HG03139 (cell line): ENCODE measurements around the gene PHPT1.

ENCODE experiments used
- ATAC-seq: cut with Tn5 transposase; IDR thresholded peaks from one replicate; pipeline ENCODE4 v1.9.1; 2021; ENCODE audit not compliant: unreplicated experiment

Gene PHPT1

DNA sequence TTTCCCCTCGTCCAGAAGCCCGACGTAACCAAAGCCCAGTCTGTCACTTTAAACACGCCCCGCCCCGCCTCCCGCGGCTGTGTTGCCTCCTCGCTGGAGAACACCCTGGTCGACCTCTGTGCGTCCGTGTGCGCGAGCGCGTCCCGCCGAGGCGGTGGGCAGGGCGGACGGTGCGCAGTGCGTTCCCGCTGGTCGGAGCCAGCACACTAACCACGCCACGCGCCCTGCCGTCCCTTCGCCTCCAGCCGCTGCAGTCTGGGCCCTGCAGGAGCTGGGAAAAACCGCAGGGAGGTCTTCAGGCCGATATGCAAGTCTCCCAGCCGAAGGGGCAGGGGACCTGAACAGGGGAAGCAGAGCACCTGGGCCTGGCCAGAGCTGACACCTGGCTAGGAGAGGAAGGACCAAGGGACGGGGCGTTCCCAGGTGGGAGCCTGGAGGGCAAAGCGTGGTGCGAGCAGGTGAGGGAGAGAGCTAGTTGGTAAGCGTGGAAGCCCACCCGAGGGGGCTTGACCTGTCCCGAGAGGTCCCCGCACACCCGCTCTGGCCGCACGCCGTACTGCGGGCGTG lies 1.3 kb upstream of the PHPT1 start:
- ATAC-seq, result no peak

DNA sequence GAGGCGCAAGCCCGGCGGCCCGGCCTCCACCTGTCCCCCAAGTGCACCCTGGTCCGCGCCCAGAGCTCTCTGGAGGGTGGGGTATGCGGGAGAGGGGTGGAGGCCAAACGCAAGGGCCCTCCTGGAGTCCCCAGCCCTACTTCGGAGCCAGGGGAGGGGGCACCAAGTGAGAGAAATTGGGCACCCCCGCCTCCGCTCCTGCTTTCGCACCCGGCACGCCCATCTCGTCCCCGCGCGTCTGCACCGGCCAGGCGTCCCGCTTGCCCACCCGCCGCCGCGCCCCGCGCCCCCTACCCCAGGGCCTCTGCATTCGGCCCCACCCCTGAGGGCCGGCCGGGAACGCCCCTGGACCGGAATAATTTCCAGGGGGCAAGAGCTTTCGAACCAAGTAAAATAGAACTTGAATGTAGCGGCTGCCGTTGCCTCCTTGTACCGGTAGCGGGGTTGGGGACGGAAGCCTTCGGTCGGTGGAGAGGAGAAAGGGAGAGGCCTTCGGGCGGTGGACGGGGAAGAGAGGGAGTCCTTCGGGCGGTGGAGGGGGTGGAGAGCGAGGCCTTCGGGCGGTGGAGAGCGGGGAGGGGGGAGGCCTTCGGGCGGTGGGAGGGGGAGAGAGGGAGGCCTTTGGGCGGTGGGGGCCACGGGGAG lies 694 bp upstream of the PHPT1 start:
- ATAC-seq, result no peak

DNA sequence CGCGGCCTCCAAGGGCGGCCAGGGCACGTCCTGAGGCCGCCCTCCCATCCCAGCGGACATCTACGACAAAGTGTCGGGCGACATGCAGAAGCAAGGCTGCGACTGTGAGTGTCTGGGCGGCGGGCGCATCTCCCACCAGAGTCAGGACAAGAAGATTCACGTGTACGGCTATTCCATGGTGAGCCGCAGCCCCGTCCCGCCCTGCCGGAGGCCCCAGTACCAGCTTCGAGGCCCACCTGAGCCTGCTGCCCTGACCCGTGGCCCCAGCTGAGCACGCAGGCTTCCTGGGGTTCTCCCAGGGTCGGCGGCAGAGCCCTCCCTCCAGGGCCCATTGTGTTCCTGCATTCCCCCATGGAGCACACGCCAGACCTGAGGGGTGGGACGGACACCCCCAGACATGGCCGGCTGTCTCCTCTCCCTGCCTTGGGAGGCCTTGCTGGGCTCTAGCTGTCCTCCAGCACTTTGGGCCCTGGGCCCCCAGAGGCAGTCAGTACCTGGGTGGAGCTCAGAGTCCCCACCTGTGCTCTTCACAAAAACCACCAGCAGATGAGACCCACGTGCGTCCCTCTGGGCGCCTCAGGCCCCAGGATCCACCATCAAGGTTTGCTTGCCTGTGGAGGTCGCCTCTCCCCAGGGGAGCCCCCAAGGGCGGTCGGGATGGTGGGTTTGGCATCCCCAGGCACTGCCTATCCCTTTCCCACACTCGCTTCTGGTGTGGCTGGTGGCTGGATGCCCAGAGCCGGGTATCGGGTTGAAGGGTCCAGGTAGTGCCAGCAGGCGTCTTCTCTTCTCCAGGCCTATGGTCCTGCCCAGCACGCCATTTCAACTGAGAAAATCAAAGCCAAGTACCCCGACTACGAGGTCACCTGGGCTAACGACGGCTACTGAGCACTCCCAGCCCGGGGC lies 1.0 kb downstream of the PHPT1 start:
- ATAC-seq, result no peak

DNA sequence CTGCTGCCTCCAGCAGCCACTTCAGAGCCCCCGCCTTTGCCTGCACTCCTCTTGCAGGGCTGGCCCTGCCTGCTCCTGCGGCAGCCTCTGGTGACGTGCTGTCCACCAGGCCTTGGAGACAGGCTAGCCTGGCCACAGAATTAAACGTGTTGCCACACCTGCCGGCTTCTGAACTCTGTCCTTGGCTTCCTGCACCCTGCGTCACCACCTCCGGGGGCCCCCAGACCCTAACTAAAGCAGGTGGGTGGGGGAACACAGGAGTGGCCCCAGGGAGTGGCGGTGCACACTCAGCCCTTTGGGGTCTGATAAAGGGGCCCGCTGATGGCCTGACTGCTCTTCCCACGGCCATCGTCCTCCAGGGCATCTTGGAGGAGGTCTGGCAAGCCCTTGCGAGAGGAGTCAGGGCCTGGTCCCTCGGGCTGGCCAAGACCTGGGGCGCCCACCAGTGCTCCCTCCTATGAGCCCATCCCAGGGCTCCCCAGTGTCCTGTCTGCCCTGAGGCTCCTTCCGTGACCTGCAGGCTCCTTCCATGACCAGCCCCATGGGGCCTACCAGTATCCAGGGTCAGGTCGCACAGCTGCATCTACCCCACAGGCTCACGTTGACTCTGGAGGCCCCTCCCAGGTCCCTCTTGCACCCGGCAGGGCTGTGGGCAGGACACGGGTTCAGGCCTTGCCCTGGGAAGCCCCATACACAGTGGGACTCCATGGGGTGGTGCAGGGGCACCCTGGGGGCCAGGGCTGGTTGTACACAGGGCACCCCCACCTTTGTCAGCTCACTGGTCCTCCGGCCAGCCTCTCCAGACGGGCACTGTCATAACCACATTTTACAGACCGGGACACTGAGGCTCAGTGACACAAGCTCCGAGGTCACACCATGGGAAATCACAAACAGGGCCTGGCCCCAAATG lies 1.9 kb downstream of the PHPT1 start:
- no peak for ATAC-seq

DNA sequence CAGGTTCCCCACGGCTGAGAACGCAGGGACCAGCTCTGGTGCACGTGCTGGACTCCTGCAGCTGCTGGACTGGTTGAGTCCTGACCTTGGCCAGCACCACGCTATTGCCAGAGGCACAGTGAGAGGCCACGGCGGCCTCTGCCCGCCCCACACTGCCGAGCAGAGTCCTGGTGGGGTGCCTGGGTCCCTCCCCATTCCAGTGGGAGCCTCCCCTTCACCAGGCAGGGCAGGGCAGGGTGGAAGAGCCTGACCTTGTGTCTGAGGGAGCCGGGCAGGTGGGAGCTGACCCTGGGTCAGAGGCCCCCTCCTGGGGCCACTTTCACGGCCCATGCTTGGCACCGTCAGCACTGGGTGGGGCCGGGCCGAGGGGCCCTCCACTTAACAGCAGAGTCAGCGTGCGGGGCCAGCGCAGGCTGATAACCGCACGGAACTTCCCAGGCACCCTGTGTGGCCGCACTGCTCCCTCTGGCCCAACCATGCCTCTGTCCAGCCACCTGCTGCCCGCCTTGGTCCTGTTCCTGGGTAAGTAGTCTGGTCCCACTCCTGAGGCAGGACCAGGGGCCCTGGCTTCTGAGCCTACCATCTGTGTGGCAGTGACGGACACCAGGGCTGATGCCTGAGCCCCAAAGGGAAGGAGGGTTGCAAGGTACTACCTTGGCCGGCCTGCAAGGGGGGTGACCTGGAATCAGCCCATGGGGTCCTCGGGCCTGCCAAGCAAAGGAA lies 2.9 kb downstream of the PHPT1 start, which contains the start of gene MAMDC4:
MAMDC4 (plus strand) TSS at position 406 of the 723 bp plus-strand sequence; CDS start at position 477, 71 bp downstream.
- no peak for ATAC-seq

DNA sequence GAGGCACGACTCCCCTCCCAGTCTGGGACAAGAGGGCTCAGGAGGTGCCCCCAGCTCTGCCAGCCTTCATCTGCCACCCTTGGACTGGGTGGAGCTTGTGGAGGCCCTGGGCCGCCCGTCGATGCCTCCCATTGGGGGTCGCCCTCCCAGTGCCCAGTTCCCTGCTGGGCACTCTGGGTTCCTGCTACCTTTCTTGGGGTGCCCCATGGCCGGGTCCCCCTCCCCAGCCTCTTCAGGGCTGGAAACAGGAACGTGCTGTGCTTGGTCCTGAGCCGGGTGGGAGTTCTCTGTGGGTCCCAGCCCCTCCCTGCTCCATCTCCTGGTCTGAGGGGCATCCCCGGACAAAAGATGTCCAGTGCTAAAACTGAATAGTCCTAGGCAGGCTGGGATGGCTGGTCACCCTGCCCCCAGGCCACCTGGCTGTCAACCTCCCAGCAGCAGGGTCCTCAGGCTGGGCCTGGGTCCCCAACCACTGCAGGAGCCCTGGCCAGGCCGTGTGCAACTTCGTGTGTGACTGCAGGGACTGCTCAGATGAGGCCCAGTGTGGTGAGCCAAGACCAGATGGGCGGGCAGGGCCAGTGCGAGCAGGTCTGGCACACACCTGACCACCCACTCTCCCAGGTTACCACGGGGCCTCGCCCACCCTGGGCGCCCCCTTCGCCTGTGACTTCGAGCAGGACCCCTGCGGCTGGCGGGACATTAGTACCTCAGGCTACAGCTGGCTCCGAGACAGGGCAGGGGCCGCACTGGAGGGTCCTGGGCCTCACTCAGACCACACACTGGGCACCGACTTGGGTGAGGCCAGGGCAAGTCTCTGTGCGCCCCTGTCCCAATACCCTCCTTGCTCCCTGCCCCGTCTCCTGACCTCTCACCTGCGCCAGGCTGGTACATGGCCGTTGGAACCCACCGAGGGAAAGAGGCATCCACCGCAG lies 3.7 kb downstream of the PHPT1 start:
- ATAC-seq, result no peak

DNA sequence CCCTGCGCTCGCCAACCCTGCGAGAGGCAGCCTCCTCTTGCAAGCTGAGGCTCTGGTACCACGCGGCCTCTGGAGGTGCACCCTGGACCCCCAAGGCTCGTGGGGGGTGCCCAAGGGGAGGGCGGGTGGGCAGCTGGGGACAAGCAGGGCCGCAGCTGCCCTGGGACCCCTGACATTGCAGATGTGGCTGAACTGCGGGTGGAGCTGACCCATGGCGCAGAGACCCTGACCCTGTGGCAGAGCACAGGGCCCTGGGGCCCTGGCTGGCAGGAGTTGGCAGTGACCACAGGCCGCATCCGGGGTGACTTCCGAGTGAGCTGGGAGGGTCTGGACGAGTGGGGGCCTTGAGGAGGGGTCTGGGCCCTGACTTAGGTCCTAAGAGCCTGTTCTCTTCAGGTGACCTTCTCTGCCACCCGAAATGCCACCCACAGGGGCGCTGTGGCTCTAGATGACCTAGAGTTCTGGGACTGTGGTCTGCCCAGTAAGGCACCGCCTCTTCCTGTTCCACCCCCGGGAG lies 4.4 kb downstream of the PHPT1 start:
- no peak for ATAC-seq

DNA sequence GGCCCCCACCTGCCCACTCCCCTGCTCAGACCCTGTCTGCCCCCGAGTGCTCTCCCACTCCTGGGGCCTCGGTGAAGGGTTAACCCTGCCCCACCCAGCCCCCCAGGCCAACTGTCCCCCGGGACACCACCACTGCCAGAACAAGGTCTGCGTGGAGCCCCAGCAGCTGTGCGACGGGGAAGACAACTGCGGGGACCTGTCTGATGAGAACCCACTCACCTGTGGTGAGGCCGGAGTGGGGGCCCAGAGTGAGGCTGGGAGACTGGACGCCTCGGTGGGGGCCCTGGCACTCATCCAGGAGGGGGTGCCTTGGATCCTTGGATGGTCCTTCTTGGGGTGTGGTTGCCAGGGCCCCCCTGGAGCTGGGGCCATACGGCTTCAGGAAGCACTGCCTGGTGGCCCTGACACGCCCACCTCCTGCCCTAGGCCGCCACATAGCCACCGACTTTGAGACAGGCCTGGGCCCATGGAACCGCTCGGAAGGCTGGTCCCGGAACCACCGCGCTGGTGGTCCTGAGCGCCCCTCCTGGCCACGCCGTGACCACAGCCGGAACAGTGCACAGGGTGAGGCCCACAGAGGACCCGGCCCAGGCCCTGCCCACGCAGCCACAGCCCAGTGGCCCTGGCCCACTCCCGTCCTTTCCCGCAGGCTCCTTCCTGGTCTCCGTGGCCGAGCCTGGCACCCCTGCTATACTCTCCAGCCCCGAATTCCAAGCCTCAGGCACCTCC lies 5.1 kb downstream of the PHPT1 start:
- no peak for ATAC-seq

DNA sequence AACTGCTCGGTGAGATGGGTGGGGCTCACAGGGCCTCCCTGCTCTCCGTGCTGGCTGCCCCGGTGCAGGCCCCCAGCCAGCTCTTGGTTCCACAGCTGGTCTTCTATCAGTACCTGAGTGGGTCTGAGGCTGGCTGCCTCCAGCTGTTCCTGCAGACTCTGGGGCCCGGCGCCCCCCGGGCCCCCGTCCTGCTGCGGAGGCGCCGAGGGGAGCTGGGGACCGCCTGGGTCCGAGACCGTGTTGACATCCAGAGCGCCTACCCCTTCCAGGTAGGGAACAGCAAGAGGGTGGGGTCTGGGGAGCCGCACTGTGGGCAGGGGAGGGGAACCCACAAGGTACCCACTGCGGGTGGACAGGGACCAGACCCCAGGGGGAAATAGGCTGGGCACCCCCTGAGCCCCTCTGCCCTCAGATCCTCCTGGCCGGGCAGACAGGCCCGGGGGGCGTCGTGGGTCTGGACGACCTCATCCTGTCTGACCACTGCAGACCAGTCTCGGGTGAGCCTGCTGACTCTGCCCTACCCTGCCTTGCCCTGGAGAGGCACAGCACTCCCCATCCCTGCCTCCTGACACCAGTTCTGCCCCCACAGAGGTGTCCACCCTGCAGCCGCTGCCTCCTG lies 5.7 kb downstream of the PHPT1 start:
- no peak for ATAC-seq

DNA sequence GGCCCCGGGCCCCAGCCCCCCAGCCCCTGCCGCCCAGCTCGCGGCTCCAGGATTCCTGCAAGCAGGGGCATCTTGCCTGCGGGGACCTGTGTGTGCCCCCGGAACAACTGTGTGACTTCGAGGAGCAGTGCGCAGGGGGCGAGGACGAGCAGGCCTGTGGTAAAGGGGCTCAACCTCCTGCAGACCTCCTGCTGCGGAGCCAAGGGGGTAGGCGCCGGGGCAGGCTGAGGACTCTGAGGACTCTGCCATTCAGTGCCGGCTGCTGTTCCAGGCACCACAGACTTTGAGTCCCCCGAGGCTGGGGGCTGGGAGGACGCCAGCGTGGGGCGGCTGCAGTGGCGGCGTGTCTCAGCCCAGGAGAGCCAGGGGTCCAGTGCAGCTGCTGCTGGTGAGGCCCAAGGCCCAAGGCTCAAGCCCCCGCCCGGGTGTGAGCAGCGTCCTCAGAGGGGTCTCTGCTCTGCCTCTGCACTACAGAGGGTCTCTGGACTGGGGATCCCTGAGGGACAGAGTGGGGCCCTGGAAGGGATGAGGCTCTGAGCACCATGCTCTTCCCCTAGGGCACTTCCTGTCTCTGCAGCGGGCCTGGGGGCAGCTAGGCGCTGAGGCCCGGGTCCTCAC lies 6.4 kb downstream of the PHPT1 start:
- ATAC-seq, result no peak

DNA sequence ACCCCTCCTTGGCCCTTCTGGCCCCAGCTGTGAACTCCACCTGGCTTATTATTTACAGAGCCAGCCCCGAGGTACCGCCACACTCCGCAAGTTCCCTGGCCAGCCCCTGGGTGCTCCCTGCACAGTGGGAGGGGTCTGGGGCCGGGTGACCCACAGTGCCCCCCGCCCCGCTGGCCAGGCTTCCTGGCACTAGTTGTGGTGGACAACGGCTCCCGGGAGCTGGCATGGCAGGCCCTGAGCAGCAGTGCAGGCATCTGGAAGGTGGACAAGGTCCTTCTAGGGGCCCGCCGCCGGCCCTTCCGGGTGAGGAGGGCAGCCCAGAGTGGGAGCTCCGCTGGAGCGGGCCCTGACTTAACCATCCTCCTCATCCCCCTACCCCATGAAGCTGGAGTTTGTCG lies 6.9 kb downstream of the PHPT1 start:
- ATAC-seq, result no peak

DNA sequence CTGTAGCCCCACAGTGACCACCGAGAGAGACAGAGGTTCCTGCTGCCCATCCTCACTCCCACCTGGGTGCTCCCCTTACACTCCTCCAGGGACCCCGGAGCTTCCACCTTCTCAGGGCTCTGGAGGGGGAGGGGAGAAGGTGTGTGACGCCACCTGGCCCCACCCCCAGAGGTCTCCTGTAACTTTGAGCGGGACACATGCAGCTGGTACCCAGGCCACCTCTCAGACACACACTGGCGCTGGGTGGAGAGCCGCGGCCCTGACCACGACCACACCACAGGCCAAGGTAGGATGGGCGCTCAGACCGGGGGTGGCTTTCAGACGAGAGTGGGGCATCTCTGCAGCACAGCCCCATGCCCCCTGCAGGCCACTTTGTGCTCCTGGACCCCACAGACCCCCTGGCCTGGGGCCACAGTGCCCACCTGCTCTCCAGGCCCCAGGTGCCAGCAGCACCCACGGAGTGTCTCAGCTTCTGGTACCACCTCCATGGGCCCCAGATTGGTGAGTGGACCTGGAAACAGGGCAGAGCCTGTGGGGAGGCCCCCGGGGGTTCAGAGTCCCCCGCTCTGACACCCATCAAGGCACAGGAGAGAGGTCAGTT lies 7.4 kb downstream of the PHPT1 start:
- no peak for ATAC-seq

DNA sequence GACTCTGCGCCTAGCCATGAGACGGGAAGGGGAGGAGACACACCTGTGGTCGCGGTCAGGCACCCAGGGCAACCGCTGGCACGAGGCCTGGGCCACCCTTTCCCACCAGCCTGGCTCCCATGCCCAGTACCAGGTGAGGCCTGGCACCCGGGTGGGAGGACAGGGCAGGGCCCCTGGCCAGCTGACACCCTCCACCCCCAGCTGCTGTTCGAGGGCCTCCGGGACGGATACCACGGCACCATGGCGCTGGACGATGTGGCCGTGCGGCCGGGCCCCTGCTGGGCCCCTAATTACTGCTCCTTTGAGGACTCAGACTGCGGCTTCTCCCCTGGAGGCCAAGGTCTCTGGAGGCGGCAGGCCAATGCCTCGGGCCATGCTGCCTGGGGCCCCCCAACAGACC lies 8.0 kb downstream of the PHPT1 start:
- no peak for ATAC-seq

DNA sequence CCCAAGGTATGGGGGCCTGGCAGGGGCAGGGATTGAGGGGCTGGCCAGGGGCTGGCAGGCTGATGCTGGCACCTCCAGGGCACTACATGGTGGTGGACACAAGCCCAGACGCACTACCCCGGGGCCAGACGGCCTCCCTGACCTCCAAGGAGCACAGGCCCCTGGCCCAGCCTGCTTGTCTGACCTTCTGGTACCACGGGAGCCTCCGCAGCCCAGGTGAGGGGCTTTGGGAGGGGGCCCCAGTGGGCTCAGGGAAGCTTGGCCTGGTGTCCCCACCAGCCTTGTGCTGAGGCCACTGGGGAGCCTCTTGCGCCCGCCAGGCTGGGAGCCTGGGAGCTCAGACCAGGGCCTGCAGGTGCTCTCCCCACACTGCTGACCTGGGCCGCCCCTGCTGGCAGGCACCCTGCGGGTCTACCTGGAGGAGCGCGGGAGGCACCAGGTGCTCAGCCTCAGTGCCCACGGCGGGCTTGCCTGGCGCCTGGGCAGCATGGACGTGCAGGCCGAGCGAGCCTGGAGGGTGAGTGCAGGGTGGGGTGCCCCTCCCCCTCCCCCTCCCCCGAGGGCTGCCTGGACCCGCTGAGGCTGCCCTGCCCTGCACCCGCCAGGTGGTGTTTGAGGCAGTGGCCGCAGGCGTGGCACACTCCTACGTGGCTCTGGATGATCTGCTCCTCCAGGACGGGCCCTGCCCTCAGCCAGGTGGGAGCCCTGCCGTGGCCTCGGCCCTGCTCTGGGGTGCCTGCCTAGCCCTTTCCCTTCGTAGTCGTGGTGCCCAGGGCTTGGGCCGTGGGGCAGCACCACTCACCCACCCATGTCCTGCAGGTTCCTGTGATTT lies 8.6 kb downstream of the PHPT1 start:
- no peak for ATAC-seq

DNA sequence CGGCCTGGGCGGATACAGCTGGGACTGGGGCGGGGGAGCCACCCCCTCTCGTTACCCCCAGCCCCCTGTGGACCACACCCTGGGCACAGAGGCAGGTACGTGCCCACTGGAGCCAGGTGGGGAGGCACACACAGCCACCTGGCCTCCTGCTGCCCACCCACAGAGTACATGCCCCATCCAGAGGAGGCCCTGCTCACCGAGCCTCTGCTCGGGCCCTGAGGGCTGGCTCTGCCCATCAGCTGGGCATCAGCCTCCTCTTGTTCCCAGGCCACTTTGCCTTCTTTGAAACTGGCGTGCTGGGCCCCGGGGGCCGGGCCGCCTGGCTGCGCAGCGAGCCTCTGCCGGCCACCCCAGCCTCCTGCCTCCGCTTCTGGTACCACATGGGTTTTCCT lies 9.2 kb downstream of the PHPT1 start:
- ATAC-seq, result no peak
